GM19328 (cell line): Measurements from ENCODE around the gene LGALS16.
"Not testable (repeated sequence)": the region's sequence is repeated elsewhere in the genome, so short reads cannot be mapped to it uniquely, and the experiment has no call there.

Source experiments
- ATAC-seq: cut with Tn5 transposase; IDR thresholded peaks from one replicate; pipeline ENCODE4 v1.9.1; 2021; ENCODE audit warnings: mild to moderate bottlenecking, moderate library complexity; ENCODE audit not compliant: unreplicated experiment

LGALS16 gene, protein sequence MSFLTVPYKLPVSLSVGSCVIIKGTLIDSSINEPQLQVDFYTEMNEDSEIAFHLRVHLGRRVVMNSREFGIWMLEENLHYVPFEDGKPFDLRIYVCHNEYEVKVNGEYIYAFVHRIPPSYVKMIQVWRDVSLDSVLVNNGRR

DNA sequence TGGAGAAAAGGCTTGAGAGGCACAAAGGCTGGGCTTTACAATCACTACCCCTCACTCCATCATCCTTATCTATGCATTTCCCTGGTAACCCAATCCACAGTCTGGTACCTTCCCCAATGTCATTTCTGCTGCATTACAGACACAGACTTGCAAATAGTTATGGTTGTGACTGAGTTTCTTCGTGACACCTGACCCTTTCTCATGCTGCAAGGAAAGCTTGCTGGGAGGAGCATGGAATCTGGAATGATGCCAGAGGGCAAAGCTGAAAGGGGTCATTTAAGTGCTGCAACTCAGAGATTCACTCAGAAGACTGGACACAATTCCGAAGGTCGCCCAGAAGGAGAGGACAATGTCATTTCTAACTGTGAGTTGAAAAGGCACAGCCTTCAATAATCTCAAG, at the start of gene LGALS16:
LGALS16 (plus strand) TSS at position 301 of the 400 bp plus-strand sequence; CDS start at position 350, 49 bp downstream.
- no peak for ATAC-seq

DNA sequence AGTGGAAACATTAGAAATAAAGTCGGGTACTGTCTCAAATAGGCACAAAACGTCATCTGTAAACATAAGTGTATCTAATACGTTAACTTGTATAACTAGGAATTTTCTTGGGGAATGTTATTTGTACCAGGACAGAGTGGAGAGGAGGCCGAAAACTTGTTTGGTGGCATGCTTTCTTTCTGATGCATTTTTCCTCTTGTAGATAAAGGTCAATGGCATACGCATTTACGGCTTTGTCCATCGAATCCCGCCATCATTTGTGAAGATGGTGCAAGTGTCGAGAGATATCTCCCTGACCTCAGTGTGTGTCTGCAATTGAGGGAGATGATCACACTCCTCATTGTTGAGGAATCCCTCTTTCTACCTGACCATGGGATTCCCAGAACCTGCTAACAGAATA, 48.7 kb upstream of the LGALS16 start:
- no peak for ATAC-seq

DNA sequence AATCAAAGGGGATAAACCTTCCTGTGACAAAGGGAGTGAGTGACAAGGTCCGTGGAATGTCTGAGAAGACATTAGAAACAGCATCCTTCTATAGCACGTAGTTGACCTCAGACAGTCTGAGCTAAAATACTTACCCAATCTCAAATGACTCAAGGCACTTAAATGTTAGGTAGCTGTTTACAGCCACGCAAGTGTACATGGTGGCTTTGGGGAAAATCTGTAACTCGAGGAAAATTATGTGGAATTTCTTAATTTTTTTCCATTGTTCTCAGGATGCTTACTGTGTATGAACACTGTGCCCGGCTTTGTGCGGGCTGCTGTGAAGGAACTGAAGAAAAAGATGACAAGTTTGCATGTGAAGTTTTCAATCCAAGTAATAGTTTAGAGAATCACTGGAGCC, 48.2 kb upstream of the LGALS16 start:
- ATAC-seq = no peak

DNA sequence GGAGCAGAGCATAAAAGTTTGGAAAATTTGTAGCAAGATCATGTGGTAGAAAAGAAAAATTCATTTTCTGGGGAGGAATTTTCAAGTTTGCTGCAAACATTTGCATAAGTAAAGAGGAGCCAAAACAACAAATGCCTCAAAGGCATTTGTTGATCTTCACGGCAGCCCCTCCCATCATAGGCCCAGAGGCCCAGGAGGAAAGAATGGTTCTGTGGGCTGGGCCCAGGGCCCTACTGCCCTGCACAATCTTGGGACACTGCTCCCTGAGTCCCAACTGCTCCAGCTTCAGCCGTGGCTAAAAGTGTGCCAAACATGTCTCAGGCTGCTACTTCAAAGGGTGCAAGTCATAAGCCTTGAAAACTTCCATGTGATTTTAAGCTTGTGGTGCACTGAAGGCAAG, 42.1 kb upstream of the LGALS16 start:
- no peak for ATAC-seq

DNA sequence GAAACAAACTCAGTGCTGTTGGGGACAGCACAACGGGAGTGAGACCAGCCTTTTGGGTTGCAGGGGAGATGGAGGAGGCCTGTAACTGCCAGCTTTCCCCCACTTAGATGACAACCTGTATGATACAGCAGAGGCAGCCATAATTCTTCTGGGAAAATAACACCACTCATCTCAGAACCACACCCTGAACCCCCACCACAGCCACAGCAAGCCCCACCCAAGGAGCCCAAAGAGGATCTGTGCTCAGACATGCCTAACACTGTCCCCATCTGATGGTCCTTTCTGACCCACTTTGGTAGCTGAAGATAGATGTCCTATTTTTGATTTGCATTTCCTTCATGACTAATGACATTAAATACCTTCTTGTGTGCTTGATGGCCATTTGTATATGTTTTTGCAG, 38.0 kb upstream of the LGALS16 start:
- no peak for ATAC-seq

DNA sequence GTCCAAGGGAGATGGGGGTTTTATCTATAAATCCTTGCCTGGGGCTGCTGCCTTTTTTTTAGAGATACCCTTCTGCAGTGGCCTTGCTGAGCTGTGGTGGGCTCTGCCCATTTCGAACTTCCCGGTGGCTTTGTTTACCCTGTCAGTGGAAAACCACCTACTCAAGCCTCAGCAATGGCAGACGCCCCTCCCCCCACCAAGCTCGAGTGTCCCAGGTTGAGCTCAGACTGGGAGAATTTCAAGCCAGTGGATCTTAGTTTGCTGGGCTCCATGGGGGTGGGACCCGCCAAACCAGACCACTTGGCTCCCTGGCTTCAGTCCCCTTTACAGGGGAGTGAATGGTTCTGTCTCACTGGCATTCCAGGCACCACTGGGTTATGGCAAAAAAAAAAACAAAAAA, 31.8 kb upstream of the LGALS16 start:
- ATAC-seq = no peak

DNA sequence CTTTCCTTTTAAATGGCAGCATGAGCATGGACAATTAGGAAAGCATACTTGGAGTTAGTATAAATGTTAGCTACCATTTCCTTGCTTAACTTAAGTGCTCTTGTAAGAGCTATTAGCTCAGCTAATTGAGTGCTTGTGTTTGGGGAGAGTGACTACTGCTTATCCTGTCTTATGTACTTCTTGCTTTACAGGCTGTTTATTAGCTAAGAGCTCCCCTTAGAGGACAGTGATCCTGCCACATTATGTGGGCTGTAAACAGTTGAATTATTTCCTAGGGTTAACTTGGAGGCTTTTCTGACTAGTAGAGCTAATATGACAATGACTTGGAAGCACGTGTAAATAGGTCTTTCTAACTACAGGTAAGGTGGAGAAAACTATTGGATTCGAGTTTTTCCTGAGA, 28.1 kb upstream of the LGALS16 start:
- not testable (repeated sequence) for ATAC-seq

DNA sequence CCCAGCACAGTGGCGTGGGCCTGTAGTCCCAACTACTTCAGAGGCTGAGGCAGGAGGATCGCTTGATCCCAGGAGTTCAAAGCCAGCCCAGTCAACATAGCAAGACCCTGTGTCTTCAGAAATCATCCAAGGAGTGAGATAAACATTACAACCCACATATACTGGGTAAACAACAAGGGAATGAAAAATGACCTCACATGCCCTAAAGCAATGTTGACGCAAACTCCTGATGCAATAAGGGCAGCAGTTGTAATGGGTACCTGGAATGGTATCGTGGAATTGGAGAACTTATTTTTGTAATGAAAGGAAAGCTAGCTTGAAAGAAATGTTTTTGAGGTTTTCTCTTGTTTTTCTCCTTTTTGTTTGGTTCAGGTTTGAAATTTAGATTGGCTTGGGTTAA, 24.5 kb upstream of the LGALS16 start:
- ATAC-seq = no peak

DNA sequence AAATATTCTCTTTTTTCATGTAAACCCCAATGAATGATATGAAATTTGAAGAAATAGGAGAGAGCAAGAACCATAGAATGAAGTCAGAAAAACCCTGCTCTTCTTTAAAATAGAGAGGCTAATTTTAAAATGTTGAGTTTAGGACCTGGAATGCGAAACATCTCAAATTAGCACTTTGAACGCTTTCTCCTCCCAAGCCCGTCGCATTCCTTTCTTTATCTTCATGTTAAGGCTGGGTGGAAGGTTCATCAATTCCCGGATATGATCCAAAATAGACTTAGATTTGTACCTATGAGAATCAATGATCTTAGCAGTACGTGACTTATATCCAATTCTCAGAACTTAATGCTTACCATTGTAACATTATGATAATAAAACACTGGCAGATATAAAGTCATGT, 24.1 kb upstream of the LGALS16 start:
- no peak for ATAC-seq

DNA sequence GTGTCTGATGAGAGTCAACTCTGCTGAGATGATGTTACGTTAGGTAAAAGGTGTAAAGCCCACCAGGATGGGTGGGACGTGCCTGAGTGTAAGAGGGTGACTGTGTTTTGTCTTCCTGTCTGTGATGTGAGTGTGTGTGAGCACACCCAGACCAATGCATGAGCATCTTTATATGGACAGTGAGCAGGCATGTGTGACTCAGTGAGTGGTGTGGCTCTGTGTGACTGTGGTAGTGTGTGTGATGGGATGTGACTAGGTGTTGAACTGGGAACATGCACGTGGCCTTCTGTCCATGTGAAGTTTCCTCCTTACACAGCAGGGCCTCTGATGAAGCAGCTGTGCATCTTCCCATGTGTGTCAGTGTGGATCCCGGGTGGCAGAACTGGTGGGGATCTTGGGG, 17.8 kb upstream of the LGALS16 start:
- no peak for ATAC-seq

DNA sequence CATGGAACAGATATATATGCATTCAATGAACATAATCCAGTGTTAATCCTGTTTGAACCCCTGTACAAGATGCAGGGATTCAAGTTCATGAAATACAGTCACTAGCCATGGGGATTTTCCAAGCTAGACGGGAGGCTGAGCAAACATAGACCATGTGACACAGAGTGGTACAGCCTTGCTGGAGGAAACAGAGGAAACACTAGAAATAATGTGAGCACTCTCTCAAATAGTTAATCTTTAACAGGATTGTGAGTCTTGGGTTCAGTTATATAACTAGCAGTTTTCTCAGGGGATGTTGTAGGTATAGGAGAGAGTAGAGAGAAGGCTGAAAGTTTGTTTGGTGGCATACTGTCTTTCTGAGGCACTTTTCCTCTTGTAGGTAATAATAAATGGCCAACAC, 13.9 kb upstream of the LGALS16 start:
- ATAC-seq = no peak

DNA sequence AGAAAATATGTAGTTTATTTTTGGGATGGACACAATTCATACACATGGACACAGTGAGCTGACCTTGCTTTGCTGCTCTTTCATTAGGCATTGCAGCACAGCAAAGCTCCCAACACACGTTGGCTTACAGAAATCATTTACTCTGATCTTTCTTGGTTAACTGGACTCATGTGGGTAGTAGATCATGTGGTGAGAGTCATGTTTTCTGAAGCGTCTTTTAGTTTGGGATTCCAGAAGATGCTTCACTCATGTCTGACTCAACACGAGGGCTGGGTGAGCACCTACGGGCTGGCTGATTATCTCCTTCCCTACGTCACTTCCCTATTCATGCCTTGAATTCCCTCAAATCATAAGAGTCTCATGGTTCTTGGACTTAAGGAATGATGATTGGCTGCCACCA, 12.1 kb upstream of the LGALS16 start:
- no peak for ATAC-seq

DNA sequence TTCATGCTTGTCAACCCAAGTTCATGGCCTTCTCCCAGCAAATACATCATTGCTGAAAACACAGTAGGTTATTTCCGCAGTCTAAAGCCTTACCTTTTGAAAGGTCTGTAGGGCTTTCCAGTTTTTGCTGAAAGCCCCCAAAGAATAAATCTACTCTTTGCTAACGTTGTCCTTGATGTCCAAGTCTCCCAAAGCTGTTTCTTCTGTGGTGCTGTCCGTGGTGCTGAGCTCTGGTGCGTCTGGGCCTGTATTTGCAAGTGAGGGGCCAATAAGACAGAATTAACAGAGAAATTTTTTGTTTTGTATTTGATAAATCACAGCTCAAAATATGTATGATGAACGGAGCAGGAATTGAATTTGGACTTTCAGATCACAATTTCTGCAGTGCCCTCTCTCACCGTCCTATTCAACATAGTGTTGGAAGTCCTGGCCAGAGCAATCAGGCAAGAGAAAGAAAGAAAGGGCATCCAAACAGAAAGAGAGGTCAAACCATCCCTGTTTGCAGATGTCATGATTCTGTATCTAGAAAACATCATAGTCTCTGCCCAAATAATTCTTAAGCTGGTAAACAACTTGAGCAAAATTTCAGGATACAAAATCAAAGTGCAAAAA, 9.8 kb upstream of the LGALS16 start:
- no peak for ATAC-seq

DNA sequence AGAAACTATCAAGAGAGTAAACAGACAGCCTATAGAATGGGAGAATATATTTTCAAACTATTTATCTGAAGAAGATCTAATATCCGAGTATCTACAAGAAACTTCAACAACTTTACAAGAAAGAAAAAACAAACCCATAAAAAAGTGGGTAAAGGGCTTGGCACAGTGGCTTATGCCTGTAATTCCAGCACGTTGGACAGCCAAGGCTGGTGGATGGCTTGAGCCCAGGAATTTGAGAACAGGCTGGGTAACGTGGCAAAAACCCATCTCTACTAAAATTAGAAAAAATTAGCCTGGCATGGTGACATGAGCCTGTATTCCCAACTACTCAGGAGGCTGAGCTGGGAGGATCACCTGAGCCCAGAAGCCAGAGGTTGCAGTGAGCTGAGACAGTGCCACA, 7.8 kb upstream of the LGALS16 start:
- ATAC-seq = no peak

DNA sequence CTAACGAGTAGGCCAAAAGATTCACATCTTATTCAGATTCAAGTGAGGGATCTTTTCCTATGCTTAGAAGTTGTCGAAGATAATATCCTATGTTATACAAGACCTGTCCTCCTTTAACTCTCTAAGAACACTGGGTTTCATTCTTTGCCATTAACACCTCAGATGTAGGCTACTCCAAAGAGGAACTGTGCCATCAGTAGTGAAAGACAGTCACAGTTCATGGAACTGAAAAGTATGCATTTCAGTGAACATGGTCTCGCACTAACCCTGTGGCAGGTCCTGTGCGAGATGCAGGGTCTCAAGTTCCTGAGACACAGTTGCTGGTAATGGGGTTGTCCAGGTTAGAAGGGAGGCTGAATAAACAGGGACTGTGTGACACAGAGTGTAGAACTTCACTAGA, 4.1 kb downstream of the LGALS16 start:
- no peak for ATAC-seq

DNA sequence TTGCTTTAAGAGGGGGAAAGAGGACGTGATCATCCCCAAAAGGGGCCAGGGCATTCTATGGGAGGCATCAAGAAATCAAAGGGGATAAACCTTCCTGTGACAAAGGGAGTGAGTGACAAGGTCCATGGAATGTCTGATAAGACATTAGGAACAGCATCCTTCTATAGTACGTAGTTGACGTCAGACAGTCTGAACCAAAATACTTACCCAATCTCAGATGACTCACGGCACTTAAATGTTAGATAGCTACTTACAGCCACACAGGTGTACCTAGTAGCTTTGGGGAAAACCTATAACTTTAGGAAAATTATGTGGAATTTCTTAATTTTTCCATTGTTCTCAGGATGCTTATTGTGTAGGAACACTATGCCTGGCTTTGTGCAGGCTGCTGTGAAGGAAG, 4.9 kb downstream of the LGALS16 start:
- no peak for ATAC-seq

DNA sequence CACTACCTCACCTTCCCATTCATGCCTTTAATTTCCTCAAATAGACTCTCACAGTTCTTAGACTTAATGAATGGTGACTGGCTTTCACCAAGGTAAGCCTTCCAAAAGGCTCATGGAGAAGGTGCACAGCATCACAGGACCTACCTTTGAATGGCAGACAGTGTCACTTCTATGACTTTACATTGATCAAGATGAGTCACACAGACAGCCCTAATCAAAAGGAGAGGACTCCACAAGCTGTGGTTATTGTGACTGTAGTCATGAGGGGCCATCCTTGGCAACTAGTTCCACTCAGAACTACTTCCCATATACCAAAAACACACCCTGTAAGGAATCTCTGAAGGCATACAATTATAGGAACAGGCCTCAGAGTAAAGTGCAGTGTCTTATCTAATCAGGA, 5.9 kb downstream of the LGALS16 start:
- ATAC-seq = no peak

DNA sequence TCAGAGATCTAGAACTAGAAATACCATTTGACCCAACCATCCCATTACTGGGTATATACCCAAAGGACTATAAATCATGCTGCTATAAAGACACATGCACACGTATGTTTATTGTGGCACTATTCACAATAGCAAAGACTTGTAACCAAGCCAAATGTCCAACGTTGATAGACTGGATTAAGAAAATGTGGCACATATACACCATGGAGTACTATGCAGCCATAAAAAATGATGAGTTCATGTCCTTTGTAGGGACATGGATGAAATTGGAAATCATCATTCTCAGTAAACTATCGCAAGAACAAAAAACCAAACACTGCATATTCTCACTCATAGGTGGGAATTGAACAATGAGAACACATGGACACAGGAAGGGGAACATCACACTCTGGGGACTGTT, 14.1 kb downstream of the LGALS16 start:
- not testable (repeated sequence) for ATAC-seq

DNA sequence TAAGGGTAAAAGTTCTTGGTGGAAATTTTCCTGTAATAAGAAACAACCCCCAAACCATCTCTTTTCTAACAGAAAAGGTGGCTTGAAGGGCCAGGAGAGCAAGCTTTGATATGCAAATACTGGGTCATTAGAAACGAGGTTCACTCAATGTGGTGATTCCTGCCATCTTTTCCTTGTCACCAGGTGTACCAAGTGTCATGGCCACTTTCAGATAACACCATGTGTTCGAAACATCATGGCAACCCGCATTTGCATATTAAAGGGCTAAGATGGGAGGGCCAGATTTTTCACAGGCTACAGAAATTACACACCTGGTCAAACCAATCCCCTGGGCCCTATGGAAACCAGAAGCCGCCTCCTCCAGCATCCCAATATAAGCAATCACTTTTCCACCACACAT, 15.3 kb downstream of the LGALS16 start:
- ATAC-seq = no peak

DNA sequence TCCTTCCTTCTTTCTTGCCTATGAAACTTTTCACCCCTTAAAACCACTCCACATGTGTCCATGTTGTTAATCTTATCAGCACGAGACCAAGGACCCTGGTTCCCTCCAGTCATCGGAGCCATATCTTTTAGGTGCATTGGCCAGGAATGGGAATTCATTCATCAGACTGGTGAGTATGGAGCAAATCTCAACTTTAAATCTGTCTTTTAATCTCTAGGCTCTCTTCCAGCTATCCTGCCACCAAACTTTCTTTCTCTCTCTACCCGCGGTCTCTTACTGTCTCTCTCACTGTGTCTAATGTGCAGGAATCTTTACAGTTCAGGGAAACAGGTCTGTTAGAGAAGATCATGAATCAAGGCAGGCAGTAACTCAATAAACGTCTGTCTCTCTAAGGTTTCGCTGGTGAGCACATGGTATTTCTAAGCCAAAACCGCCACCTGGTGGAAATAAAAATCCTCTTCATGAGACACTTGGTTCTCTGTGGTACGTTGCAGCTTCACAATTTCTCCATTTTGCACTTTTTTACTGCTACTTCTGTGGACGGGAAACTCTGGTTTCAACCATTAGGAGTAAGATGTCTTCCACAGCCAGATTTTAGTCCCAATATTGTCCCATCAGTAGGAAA, 16.1 kb downstream of the LGALS16 start:
- ATAC-seq = no peak

DNA sequence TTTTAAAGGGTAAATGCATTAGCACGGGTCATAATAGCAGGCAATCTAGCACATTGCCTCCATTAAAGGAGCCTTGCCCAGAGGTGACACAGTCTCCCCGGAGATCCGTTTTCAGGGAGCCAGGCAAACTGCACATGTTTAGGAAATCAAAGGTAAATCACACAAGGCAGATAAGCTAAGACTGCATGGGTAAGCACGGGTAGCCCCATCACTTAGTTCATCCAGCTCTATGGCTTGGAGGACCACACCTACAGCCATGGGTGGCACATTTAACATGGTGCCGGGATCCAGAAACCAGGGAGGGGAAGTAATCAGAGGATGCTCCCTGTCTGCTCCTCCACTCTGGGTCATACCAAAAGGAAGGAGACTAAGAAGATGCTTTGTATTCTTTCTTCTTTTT, 16.8 kb downstream of the LGALS16 start:
- no peak for ATAC-seq

DNA sequence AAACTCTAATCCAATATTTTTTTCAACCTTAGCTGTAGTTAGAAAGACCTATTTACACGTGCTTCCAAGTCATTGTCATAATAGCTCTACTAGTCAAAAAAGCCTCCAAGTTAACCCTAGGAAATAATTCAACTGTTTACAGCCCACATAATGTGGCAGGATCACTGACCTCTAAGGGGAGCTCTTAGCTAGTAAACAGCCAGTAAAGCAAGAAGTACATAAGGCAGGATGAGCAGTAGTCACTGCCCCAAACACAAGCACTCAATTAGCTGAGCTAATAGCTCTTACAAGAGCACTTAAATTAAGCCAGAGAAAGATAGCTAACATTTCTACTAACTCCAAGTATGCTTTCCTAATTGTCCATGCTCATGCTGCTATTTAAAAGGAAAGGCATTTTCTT, 18.1 kb downstream of the LGALS16 start:
- ATAC-seq = not testable (repeated sequence)

DNA sequence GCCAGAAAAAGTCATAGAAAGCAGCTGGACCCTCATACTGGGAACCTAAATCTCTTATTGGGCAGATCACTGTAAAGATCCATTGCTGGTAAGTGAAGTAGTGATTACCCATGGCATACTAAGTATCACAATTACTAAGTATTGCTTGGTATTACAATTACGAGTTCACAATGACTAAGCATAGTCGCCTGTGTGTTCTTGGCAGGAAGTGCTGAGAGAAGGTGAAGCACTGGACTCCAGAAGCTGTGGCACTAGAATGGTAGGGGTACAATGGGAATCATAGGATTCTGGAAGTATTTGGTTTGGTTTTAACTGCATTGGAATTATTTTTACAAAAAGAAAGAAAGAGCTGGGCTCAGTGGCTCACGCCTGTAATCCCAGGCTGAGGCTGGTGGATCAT, 20.3 kb downstream of the LGALS16 start:
- ATAC-seq = no peak
